Mucosa of descending colon (tissue), 3 donors: ENCODE results near the gene KBTBD7. TPM values are rescaled to one million over a fixed set of nuclear protein-coding genes. Genes with fewer than 3 reads are reported as not detected.

ENCODE experiments used
- ATAC-seq: fragments of 200-7000 bp; cut with Tn5 transposase; one replicate; pipeline ENCODE4 v1.9.1; 2020; ENCODE audit warnings: mild to moderate bottlenecking, moderate library complexity
- DNase-seq, 3 donors: peaks; one replicate each; pipeline ENCODE4 v3.0.0-alpha.2; 2020
- H3K36me3 ChIP-seq: fragments of 200-600 bp; one replicate; pipeline ENCODE4 v1.8.0; 2021; ENCODE audit warnings: low read depth, mild to moderate bottlenecking
- H3K4me1 ChIP-seq: fragments of 200-600 bp; one replicate; pipeline ENCODE4 v1.8.0; 2021; ENCODE audit warnings: low read depth, mild to moderate bottlenecking
- H3K4me3 ChIP-seq: fragments of 200-600 bp; one replicate; pipeline ENCODE4 v1.8.0; 2021; ENCODE audit warnings: mild to moderate bottlenecking
- H3K9me3 ChIP-seq: fragments of 200-600 bp; one replicate; pipeline ENCODE4 v1.8.0; 2021; ENCODE audit warnings: mild to moderate bottlenecking
- CTCF ChIP-seq: fragments of 200-600 bp; IDR thresholded peaks from one replicate; pipeline ENCODE4 v1.8.0; 2022; ENCODE audit warnings: antibody characterized with exemption, mild to moderate bottlenecking
- intact Hi-C, 2 donors: fragments of 100-400 bp; cut with DNase I in 1 of 2; cut with micrococcal nuclease in 1 of 2; formaldehyde crosslinking; loops; one replicate each; pipeline versions ENCODE4 v1.11.0 to v1.11.1; 2022; cut with DNase I, micrococcal nuclease
- total RNA-seq, 3 donors: library from RNA; stranded (reverse); fragmentation: NEBNext Ultra II Directional in 2 of 3; extraction: Animal tissue kit (Norgen Biotek cat#: 25700) in 2 of 3; gene quantifications; one replicate each; pipeline versions ENCODE4 v1.2.1 to v1.2.4, GENCODE V29; 2021 to 2023
- donor health status: DM: no; HTN: no; CAD: no; lungs with moderate emphysema.
- donor health status: DM: no; HTN: no; CAD: no.
- donor health status: DM: no; HTN: yes; CAD: no.

Gene KBTBD7
- total RNA-seq, 3 donors from 2014 or later: 5.3 to 8.6 (median 5.8) TPM

- Histone ChIP-seq H3K4me1 (peaks cover 5% of the 10 kb centered on the region), H3K36me3 (no peaks in the 10 kb centered on the region), H3K4me3 (no peak overlapping the region), H3K9me3 (no peaks in the 10 kb centered on the region)
- intact Hi-C loops: loop anchor here in 1 of 2 donors (10.0 kb wide), 1 partner anchor 61 kb away; the partner anchor contains the start of gene KBTBD6
- ATAC-seq (no peak), DNase-seq (no peak)
- no peak for TF ChIP-seq CTCF
Observed at GRCh38 chr13:41196011-41196410, 1.6 kb upstream of the KBTBD7 start.

GRCh38 chr13:41193469-41193868 is 900 bp downstream of the KBTBD7 start:
- intact Hi-C loops: loop anchor here in 1 of 2 donors (10.0 kb wide), 1 partner anchor 59 kb away; the partner anchor contains the start of gene KBTBD6
- DNase-seq (no peak), ATAC-seq (no peak)
- TF ChIP-seq CTCF: no peak
- H3K4me3 ChIP-seq: no peak overlapping the region
- H3K4me1 ChIP-seq: peaks cover 5% of the 10 kb centered on the region
- H3K9me3 ChIP-seq: no peaks in the 10 kb centered on the region
- H3K36me3 ChIP-seq: no peaks in the 10 kb centered on the region

- Histone ChIP-seq H3K4me1 (peaks cover 5% of the 10 kb centered on the region), H3K4me3 (no peak overlapping the region), H3K36me3 (no peaks in the 10 kb centered on the region), H3K9me3 (no peaks in the 10 kb centered on the region)
- DNase-seq (no peak), ATAC-seq (no peak)
- TF ChIP-seq CTCF: no peak
- intact Hi-C loops: no loop called here
Observed at GRCh38 chr13:41188584-41188983, 5.8 kb downstream of the KBTBD7 start.

- TF ChIP-seq CTCF: no peak
- Histone ChIP-seq H3K36me3 (no peaks in the 10 kb centered on the region), H3K9me3 (no peaks in the 10 kb centered on the region), H3K4me3 (no peak overlapping the region), H3K4me1 (no peaks in the 10 kb centered on the region)
- DNase-seq (no peak), ATAC-seq (no peak)
- intact Hi-C loops: no loop called here
Observed at GRCh38 chr13:41186481-41186880, 7.9 kb downstream of the KBTBD7 start.

- no peak for TF ChIP-seq CTCF
- DNase-seq (no peak), ATAC-seq (no peak)
- intact Hi-C loops: no loop called here
- Histone ChIP-seq H3K4me3 (no peak overlapping the region), H3K4me1 (peaks cover 2% of the 10 kb centered on the region), H3K9me3 (no peaks in the 10 kb centered on the region), H3K36me3 (no peaks in the 10 kb centered on the region)
Observed at GRCh38 chr13:41182231-41182630, 12.1 kb downstream of the KBTBD7 start.
